Glutamatergic neuron (in vitro differentiated cells): ENCODE results near the gene SLC26A11. TPM values are rescaled to one million over a fixed set of nuclear protein-coding genes. Genes with fewer than 3 reads are reported as not detected.

Experiments used
- DNase-seq: peaks from one replicate; pipeline ENCODE4 v3.0.0; 2022
- H3K27ac Mint-ChIP-seq: one replicate; pipeline ENCODE4 v1.8.0; 2020; ENCODE audit warnings: mild to moderate bottlenecking, mixed read lengths, inconsistent platforms; ENCODE audit not compliant: unreplicated experiment
- H3K27me3 Mint-ChIP-seq: one replicate; pipeline ENCODE4 v1.8.0; 2020; ENCODE audit warnings: mild to moderate bottlenecking, moderate library complexity, mixed read lengths, inconsistent platforms; ENCODE audit not compliant: unreplicated experiment
- H3K36me3 Mint-ChIP-seq: one replicate; pipeline ENCODE4 v1.8.0; 2020; ENCODE audit warnings: mild to moderate bottlenecking, mixed read lengths, inconsistent platforms; ENCODE audit not compliant: unreplicated experiment
- H3K4me1 Mint-ChIP-seq: one replicate; pipeline ENCODE4 v1.8.0; 2020; ENCODE audit warnings: mild to moderate bottlenecking, low read depth, mixed read lengths, inconsistent platforms; ENCODE audit not compliant: unreplicated experiment
- H3K4me3 Mint-ChIP-seq: one replicate; pipeline ENCODE4 v1.8.0; 2020; ENCODE audit warnings: mild to moderate bottlenecking, mixed read lengths, inconsistent platforms; ENCODE audit not compliant: unreplicated experiment
- H3K9me3 Mint-ChIP-seq: one replicate; pipeline ENCODE4 v1.8.0; 2020; ENCODE audit warnings: mild to moderate bottlenecking, moderate library complexity, mixed read lengths, inconsistent platforms; ENCODE audit not compliant: unreplicated experiment
- total RNA-seq: library from RNA; stranded (reverse); fragmentation: NEBNext Ultra II Directional; extraction: Animal tissue kit (Norgen Biotek cat#: 25700); gene quantifications from one replicate; pipeline ENCODE4 v1.2.1, GENCODE V29; 2021; ENCODE audit not compliant: unreplicated experiment
- TF ChIP-seq, protein P1 (sequence below): fragments of 200-600 bp; sonication (generic); IDR thresholded peaks from one replicate; pipeline ENCODE4 v1.5.0; 2021; ENCODE audit not compliant: partially characterized antibody, unreplicated experiment

Gene SLC26A11
- total RNA-seq, 1 donor from 2014 or later = 15.9 TPM

- no peak for DNase-seq
- no peak overlapping the region for H3K4me3 Mint-ChIP-seq
- TF ChIP-seq, protein P1, sequence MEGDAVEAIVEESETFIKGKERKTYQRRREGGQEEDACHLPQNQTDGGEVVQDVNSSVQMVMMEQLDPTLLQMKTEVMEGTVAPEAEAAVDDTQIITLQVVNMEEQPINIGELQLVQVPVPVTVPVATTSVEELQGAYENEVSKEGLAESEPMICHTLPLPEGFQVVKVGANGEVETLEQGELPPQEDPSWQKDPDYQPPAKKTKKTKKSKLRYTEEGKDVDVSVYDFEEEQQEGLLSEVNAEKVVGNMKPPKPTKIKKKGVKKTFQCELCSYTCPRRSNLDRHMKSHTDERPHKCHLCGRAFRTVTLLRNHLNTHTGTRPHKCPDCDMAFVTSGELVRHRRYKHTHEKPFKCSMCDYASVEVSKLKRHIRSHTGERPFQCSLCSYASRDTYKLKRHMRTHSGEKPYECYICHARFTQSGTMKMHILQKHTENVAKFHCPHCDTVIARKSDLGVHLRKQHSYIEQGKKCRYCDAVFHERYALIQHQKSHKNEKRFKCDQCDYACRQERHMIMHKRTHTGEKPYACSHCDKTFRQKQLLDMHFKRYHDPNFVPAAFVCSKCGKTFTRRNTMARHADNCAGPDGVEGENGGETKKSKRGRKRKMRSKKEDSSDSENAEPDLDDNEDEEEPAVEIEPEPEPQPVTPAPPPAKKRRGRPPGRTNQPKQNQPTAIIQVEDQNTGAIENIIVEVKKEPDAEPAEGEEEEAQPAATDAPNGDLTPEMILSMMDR = no peak
- no peak overlapping the region for H3K27ac Mint-ChIP-seq
- H3K4me1 Mint-ChIP-seq = peaks cover 4% of the 10 kb centered on the region
- H3K9me3 Mint-ChIP-seq = peaks cover 6% of the 10 kb centered on the region
- peaks cover 4% of the 10 kb centered on the region for H3K27me3 Mint-ChIP-seq
- H3K36me3 Mint-ChIP-seq = no peaks in the 10 kb centered on the region
Observed at GRCh38 chr17:80183581-80184422, 36.4 kb upstream of the SLC26A11 start.

GRCh38 chr17:80184423-80184714 is 35.9 kb upstream of the SLC26A11 start:
- H3K9me3 Mint-ChIP-seq = peaks cover 6% of the 10 kb centered on the region
- TF ChIP-seq, protein P1 = no peak
- no peak overlapping the region for H3K27ac Mint-ChIP-seq
- H3K27me3 Mint-ChIP-seq = peaks cover 4% of the 10 kb centered on the region
- peaks cover 2% of the 10 kb centered on the region for H3K4me1 Mint-ChIP-seq
- H3K4me3 Mint-ChIP-seq = no peak overlapping the region
- no peaks in the 10 kb centered on the region for H3K36me3 Mint-ChIP-seq
- no peak for DNase-seq

DNA sequence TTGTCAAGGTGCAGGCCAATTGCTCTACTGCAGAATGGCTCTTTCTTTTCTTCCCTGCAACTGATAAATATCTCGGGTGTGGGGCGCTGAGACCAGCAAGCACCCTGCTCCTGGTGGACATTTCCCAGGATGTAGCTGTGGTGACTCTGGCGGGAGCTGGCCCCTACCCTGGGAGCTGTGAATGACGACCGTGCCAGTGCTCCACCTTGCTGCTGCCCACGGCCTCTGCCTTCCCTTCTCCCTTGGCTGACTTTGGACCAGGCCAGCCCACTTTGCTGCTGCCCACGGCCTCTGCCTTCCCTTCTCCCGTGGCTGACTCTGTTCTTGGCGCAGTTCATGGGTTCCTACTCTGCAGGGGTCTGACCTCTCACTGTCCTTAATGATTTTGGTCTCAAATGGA is 34.3 kb upstream of the SLC26A11 start:
- DNase-seq = no peak
- Mint-ChIP-seq H3K4me1 (peaks cover 4% of the 10 kb centered on the region), H3K9me3 (peaks cover 7% of the 10 kb centered on the region), H3K4me3 (no peak overlapping the region), H3K27ac (no peak overlapping the region), H3K27me3 (peaks cover 4% of the 10 kb centered on the region), H3K36me3 (no peaks in the 10 kb centered on the region)
- TF ChIP-seq, protein P1 = no peak

DNA sequence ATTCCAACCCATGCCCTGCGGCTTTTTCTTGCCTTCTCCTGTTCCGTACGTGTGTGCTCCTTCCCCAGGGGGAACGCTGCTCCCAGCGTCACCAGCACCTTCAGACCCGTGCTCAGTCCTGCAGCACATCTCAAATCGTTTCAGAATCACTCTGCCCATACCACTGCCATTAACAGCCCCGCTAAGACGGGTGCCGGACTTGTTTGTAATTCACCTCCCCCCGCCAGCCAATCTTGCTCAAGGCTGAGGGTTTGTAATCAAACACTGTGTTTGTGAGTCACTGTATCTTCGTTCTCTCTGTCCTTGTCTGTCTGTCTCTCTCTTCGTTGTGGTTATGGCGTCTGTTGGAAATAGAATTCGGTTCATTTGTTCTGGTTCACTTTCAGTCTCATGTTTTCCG is 33.1 kb upstream of the SLC26A11 start:
- H3K4me3 Mint-ChIP-seq = peak overlapping the region; percentile 47
- TF ChIP-seq, protein P1 = no peak
- peaks cover 3% of the 10 kb centered on the region for H3K27me3 Mint-ChIP-seq
- no peaks in the 10 kb centered on the region for H3K36me3 Mint-ChIP-seq
- H3K9me3 Mint-ChIP-seq = peaks cover 7% of the 10 kb centered on the region
- peaks cover 8% of the 10 kb centered on the region for H3K4me1 Mint-ChIP-seq
- DNase-seq = no peak
- H3K27ac Mint-ChIP-seq = no peak overlapping the region

GRCh38 chr17:80187515-80187941 is 32.7 kb upstream of the SLC26A11 start:
- H3K27ac Mint-ChIP-seq = no peak overlapping the region
- peaks cover 3% of the 10 kb centered on the region for H3K27me3 Mint-ChIP-seq
- no peak for DNase-seq
- peaks cover 7% of the 10 kb centered on the region for H3K9me3 Mint-ChIP-seq
- no peak overlapping the region for H3K4me3 Mint-ChIP-seq
- no peaks in the 10 kb centered on the region for H3K36me3 Mint-ChIP-seq
- peaks cover 11% of the 10 kb centered on the region for H3K4me1 Mint-ChIP-seq
- TF ChIP-seq, protein P1 = no peak
